Measurements from ENCODE around the gene CDC23. TPM values are rescaled to one million over a fixed set of nuclear protein-coding genes. Genes with fewer than 3 reads are reported as not detected.
A peak's percentile ranks its signal among the peaks of the same experiment; 100 is the strongest.
"Not testable (repeated sequence)": the region's sequence is repeated elsewhere in the genome, so short reads cannot be mapped to it uniquely, and the experiment has no call there.

Gene CDC23
- total RNA-seq, 1 donor from 2014 or later = 21.5 TPM

- Histone ChIP-seq H3K27ac (no peak overlapping the region), H3K4me3 (no peak overlapping the region), H3K4me1 (no peaks in the 10 kb centered on the region), H3K27me3 (ENCODE audit: low read depth) (no peaks in the 10 kb centered on the region), H3K36me3 (no peaks in the 10 kb centered on the region), H3K9me3 (no peaks in the 10 kb centered on the region)
- intact Hi-C loops (cut with DNase I) = no loop called here
- DNase-seq = no peak
- no peak for TF ChIP-seq CTCF (IDR thresholded peaks at IDR 0.05)
- no peak for ATAC-seq
Measured at GRCh38 chr5:138149530-138149929, 63.6 kb downstream of the CDC23 start.

GRCh38 chr5:138148811-138149210 lies 64.3 kb downstream of the CDC23 start:
- ATAC-seq (peak in 1 of 2 donors; percentile 26), DNase-seq (no peak)
- Histone ChIP-seq H3K9me3 (no peaks in the 10 kb centered on the region), H3K27ac (no peak overlapping the region), H3K4me1 (no peaks in the 10 kb centered on the region), H3K4me3 (no peak overlapping the region), H3K36me3 (no peaks in the 10 kb centered on the region), H3K27me3 (ENCODE audit: low read depth) (no peaks in the 10 kb centered on the region)
- intact Hi-C loops (cut with DNase I) = no loop called here
- no peak for TF ChIP-seq CTCF (IDR thresholded peaks at IDR 0.05)

- DNase-seq; H3K36me3 ChIP-seq; H3K27me3 ChIP-seq (ENCODE audit: low read depth); ATAC-seq; H3K4me1 ChIP-seq; intact Hi-C loops (cut with DNase I); H3K27ac ChIP-seq; H3K9me3 ChIP-seq; H3K4me3 ChIP-seq: not testable (repeated sequence)
Measured at GRCh38 chr5:138143578-138143977, 69.5 kb downstream of the CDC23 start.

GRCh38 chr5:138141734-138142133 lies 71.4 kb downstream of the CDC23 start:
- peaks cover 3% of the 10 kb centered on the region for H3K27me3 ChIP-seq (ENCODE audit: low read depth)
- no peaks in the 10 kb centered on the region for H3K9me3 ChIP-seq
- intact Hi-C loops (cut with DNase I) = no loop called here
- DNase-seq = no peak
- H3K4me3 ChIP-seq = no peak overlapping the region
- no peaks in the 10 kb centered on the region for H3K36me3 ChIP-seq
- no peak overlapping the region for H3K27ac ChIP-seq
- no peak for TF ChIP-seq CTCF (IDR thresholded peaks at IDR 0.05)
- peaks cover 6% of the 10 kb centered on the region for H3K4me1 ChIP-seq
- ATAC-seq = no peak

- H3K4me3 ChIP-seq = no peak overlapping the region
- intact Hi-C loops (cut with DNase I) = no loop called here
- no peaks in the 10 kb centered on the region for H3K36me3 ChIP-seq
- DNase-seq = no peak
- no peaks in the 10 kb centered on the region for H3K9me3 ChIP-seq
- H3K27ac ChIP-seq = no peak overlapping the region
- H3K27me3 ChIP-seq (ENCODE audit: low read depth) = peaks cover 3% of the 10 kb centered on the region
- ATAC-seq = peak in 1 of 2 donors; percentile 68
- H3K4me1 ChIP-seq = peaks cover 6% of the 10 kb centered on the region
- no peak for TF ChIP-seq CTCF (IDR thresholded peaks at IDR 0.05)
Measured at GRCh38 chr5:138140268-138140667, 72.9 kb downstream of the CDC23 start.

- Histone ChIP-seq H3K27ac (no peak overlapping the region), H3K4me3 (peak overlapping the region; percentile 64), H3K36me3 (no peaks in the 10 kb centered on the region), H3K27me3 (ENCODE audit: low read depth) (peaks cover 3% of the 10 kb centered on the region), H3K9me3 (no peaks in the 10 kb centered on the region), H3K4me1 (peaks cover 6% of the 10 kb centered on the region)
- DNase-seq (no peak), ATAC-seq (no peak)
- intact Hi-C loops (cut with DNase I) = no loop called here
- no peak for TF ChIP-seq CTCF (IDR thresholded peaks at IDR 0.05)
Measured at GRCh38 chr5:138139781-138140090, 73.4 kb downstream of the CDC23 start.
